ACHN (cell line): Measurements from ENCODE around the gene NYAP1.
A peak's percentile ranks its signal among the peaks of the same experiment; 100 is the strongest.

Experiments
- DNase-seq: peaks from one replicate; pipeline ENCODE4 v3.0.0-alpha.2; 2015
- in situ Hi-C: cut with HindIII; loops from 2 replicates; pipeline ENCODE4 v1.10.0; 2017; ENCODE audit warnings: low sequenced_read_pairs, low pct_ligation_motif_present, low pct_unique_long_range_greater_than_20kb

The NYAP1 gene

DNA sequence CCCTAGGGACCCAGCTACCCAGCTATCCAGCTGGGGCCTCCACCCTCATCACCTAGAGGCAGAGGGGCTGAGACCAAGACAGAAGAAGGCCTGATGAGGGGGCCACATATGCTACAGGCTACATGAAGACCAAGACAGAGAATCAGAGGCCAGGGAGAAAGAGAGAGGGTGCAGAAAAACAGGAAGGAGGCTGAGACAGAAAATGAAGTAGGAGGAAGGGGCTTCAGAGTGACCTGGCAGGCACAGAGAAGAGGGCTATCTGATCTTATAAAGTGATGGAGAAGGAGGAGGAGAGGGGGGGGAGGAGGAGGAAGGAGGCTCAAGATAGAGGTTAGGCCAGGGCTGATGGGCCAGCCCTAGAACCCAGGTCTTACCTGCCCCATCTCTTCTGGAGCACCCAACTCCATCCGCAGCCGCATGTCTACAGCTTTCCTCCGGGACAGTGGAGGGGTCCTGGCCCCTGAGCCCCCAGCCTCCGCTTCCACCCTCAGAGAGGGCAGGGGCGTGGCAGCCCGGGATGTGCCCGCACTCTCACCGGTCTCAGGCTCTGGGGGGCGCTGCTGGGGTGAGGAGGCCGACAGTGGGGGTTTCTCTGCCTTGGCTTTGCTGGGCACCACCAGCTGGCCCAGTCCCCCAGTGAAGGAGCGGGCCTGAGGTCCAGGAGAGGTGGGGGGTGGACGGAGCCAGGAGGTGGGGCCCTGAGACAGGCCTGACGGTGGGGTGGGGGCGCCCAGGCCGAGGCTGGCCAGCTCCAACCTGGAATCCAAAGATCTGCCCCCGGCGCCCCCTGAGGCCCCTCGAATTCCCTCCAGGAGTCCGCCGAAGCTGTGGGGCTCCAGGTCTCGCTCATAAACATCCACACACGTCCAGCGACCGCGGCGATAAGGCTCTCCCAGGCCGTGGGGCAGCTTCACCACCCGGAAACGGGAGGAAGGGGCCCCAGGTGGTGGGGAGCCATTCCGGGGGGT is 6.5 kb upstream of the NYAP1 start:
- DNase-seq = no peak
- in situ Hi-C loops = no loop called here

DNA sequence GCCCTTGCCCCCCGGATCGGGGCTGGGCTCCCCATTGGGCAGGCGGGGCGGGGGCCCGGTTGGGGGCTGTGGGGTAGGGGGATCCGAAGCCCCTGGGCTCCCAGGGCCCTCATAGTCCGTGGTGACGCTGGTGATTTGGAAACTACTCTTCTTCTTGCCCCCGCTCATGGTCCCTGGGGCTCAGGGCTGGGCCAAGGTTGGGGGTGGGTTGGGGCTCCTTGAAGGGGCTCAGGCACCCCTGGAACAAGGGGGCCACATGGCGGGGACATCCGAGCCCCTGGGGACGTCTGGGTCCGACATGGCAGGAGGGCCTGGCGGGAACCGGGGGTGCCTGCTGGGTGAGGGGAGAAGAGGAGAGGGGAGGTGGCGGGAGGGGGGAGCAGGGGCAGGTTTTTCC is 5.9 kb upstream of the NYAP1 start:
- in situ Hi-C loops = no loop called here
- DNase-seq = no peak

DNA sequence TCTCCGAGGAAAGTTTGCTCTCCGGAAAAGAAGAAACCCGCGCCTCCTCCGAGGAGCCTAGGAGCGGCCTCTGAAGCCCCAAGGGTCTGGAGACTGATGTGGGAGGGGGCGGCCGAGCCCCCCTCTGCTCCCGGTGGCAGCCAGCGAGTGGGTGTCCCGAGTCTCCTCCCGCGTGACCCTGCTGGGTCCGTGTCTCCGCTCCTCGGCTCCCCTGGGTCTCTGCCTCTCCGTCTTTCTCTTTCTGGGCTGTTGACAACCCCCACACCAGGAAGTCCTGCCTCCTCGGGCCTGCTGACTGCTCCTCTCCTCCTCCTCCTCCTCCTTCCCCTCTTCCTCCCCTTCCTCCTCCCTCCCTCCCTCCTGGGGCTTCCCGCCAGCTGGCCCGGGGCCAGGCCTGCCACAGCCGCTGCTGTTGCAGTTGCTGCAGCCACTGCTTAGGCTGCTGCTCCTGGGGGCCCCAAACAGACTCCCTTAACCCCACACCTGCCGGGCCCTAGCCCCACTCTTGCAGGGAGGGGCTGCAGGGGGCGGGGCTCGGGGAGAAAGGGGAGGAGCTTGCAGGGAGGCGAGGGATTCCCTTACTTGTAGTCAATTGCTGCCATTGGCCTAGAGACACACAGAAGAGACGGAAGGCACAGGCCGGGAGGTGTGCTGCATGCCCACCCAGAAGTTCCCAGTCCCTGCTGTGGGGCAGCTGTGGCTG is 4.6 kb upstream of the NYAP1 start, which contains the start of gene TSC22D4:
TSS of gene TSC22D4 (minus strand) at position 257 of the 703 bp plus-strand sequence. CDS start 1,176 bp downstream, outside the sequence.
- in situ Hi-C loops = no loop called here
- DNase-seq = peak; percentile 94

DNA sequence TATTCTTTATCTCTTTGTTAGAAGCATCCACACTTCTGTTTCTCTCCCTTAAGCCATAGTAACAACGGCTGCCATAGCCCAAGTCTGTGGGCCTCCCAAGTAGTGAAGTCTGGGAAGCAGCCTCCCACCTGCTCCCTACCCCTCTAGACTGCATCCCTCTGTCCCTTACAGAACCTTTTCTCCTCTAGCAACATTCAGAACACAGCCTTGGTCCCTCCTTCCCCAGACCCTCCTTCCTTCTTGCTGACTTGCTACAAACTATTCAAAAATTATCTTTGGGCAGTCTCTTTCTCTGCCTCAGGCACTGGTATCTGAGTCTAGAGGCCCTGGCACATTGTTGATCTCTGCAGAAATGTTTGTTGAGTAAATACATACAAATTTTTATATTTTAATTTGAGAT is 2.3 kb upstream of the NYAP1 start:
- in situ Hi-C loops = no loop called here
- DNase-seq = no peak

DNA sequence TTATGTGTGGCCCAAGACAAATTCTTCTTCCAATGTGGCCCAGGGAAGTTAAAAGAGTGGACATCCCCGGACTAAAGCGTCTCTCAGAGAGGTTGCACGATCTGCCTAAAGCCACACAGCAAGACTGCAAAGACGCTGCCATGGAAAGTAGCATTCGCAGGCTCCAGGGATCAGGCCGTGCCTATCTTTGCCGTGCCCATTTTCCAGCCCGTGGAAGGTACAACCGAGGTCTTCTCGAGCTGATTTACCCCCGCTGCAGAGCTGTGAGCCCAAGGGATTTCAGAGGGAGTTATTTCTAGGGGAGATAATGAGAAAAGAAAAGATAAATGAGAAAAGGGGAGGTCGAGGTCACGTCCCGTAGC is 1.0 kb upstream of the NYAP1 start:
- DNase-seq = peak; percentile 8
- in situ Hi-C loops = no loop called here

DNA sequence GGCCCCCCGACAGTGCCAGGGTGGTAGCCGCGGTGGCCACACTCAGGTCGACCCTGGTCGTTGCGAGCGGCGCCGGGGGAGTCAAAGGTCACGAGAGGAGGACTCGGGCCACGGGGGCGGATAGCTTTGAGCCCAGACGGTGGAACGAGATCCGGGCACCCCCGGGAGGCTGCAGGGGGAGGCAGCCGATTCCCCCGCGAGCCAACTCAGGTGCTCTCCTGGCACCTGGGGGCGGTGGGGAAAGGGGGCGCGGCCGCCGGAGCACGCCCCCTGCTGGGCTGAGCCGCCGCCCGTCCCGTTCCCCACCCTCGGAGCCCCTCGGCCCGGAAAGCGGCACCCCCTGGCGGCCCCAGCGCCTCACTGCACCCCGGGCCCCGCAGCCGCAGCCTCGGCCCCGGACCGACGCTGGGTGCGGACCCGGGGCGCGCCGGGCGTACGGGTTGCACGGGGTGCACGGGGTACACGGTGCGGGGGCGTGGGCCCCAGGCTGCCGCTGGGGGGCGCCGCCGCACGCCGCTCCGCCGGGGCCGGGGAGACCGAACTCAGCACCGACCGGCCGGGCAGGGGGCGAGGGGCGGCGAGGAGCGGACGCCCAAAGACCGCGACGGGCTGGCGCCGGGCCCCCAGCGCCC is 521 bp upstream of the NYAP1 start:
- peak; percentile 78 for DNase-seq
- in situ Hi-C loops = no loop called here

DNA sequence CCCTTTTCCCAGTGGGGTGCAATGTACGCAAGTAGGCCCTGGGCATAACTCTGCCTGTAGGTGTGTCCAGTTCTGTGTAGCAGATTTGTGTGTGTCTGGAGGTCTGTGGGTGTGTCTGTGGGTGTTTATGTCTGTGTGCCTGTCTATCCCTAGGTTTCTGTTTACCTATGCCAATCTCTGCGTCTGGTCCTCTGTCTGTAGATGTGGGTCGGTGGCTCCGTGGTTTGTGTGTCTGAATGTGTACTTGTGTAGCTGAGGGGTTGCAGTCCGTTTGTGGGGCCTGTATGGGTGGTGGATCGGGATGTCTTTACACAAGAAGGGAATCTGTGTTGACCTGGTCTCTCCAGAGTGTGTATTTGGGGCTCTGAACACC is 932 bp downstream of the NYAP1 start:
- no peak for DNase-seq
- in situ Hi-C loops = no loop called here

DNA sequence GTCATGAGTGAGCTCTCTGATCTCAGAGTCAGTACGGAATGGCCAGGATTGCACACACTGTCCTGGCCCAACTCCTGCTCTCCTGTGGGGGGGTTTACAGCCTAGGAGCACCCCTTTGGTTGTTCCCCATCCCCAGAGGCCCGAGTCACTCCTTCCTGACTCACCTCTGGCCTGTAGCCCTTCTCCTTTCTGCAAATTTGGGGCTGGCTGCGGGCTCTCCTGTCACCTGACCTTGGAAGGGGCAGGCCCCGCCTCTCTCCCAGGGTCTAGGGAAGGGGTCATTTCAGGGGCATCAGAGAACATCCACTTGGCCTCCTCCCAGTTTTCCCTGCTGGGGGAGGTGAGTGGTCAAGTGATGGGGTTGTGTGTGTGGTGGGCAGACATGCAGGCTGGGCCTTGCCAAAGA is 1.7 kb downstream of the NYAP1 start:
- in situ Hi-C loops = no loop called here
- DNase-seq = no peak

DNA sequence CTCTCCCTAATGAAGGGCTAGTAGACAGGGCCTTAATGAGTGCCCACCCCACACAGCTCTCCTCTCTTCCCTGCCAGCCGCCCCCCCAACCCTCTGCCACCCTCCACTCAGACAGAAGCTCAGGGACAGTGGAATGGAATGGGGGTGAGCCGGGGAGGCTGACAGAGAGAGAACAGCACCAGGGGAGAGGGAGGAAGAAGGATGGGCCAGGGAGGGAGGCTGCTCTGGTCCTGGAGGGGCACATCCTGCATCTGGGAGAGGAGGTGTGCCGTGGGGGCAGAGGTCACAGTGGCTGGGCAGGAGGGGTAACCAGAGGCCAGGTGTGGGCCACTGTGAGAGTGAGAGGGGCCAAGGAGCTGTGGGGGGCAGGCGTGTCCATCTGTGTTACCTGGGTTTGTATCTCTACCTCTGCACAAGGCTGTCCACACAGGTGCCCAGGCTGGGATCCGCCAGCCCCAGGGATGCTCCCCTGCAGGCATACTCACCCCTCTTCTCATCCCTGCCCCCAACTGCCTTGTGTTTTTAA is 2.4 kb downstream of the NYAP1 start:
- in situ Hi-C loops = no loop called here
- DNase-seq = no peak

DNA sequence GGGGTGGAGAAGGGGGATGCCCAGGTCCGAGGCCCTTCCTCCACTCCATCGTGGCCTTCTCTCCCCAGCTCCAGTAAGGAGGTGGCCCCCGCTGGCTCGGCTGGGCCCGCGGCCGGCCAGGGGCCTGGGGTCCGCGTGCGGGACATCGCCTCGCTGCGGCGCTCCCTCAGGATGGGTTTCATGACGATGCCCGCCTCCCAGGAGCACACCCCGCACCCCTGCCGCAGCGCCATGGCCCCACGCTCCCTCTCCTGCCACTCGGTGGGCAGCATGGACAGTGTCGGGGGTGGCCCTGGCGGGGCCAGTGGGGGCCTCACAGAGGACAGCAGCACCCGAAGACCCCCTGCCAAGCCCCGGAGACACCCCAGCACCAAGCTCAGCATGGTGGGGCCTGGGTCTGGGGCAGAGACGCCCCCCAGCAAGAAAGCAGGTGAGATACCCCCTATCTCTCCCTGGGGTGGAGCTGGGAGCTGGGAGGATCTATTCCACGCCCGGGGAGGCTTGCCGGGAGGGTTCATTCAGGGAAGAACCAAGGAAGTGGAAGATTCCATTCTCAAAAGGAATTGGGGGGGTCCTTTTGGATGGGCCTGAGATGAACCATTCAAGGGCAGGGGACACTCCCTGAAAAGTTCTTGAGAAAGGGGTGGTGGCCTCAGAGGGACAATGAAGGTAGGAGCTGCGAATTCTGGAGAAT is 3.2 kb downstream of the NYAP1 start:
- in situ Hi-C loops = no loop called here
- DNase-seq = peak; percentile 32

DNA sequence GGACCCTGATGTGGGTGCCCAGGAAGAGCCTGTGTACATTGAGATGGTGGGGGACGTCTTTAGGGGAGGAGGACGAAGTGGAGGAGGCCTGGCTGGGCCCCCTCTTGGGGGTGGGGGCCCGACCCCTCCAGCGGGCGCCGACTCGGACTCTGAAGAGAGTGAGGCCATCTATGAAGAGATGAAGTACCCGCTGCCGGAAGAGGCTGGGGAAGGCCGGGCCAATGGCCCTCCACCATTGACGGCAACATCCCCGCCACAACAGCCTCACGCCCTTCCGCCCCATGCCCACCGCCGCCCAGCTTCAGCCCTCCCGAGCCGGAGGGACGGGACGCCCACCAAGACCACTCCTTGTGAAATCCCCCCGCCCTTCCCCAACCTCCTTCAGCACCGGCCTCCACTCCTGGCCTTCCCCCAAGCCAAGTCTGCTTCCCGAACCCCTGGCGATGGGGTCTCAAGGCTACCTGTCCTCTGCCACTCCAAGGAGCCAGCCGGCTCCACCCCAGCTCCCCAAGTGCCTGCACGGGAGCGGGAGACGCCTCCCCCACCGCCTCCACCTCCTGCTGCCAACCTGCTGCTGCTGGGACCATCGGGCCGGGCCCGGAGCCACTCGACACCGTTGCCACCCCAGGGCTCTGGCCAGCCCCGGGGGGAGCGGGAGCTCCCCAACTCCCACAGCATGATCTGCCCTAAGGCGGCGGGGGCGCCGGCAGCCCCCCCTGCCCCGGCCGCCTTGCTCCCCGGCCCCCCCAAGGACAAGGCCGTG is 4.8 kb downstream of the NYAP1 start:
- in situ Hi-C loops = no loop called here
- no peak for DNase-seq

DNA sequence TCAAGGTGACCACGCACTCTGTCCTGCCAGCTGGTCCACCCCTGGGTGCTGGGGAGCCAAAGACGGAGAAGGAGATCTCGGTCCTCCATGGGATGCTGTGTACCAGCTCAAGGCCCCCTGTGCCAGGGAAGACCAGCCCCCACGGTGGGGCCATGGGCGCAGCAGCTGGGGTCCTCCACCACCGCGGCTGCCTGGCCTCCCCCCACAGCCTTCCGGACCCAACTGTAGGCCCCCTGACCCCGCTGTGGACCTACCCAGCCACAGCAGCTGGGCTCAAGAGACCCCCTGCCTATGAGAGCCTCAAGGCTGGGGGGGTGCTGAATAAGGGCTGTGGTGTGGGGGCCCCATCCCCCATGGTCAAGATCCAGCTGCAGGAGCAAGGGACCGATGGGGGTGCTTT is 5.4 kb downstream of the NYAP1 start:
- in situ Hi-C loops = no loop called here
- DNase-seq = no peak

DNA sequence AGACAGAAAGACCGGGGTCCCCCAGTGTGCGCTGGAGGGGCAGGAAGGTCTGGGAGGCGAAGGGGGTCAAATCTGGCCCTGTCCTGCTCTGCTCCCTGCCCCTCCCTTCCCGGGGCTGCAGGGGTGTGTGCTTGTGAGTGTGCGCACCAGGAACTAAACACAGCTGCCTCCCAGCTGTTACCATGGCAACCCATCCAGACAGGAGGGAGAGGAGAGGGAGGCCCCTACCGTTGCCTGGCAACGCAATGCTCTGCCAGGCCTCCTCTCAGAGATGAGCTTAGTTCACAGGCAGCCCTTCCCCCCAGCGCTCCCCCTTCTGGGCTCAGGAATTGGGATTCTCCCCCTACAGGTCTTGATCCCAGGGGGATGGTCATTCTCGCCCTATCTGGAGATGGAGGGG is 6.1 kb downstream of the NYAP1 start:
- in situ Hi-C loops = no loop called here
- peak; percentile 46 for DNase-seq

DNA sequence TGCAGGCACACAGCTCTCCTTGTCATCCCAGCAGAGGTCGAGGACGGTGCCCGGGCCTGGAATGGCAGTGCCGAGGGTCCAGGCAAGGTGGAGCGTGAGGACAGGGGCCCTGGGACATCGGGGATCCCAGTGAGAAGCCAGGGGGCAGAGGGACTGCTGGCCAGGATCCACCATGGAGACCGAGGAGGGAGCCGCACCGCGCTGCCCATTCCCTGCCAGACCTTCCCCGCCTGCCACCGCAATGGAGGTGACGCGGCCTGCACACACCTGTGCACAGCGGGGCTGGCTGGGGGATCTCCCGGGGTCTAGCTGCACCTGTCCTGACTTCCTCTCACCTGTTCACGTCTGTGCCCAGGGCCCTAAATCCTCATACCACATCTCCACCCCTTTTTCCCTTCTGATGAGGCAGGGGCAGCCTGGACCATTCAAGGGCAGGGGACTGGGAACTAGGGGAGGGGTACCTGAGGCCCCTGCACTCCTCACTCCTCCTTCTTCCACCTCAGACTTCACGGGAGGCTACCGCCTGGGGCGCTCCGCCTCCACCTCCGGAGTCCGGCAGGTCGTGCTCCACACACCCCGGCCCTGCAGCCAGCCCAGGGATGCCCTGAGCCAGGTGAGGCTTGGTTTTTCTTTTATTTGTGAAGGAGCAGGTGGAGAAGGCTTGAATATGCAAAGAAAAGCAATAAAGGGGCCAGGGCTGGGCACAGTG is 6.9 kb downstream of the NYAP1 start:
- no peak for DNase-seq
- in situ Hi-C loops = no loop called here

DNA sequence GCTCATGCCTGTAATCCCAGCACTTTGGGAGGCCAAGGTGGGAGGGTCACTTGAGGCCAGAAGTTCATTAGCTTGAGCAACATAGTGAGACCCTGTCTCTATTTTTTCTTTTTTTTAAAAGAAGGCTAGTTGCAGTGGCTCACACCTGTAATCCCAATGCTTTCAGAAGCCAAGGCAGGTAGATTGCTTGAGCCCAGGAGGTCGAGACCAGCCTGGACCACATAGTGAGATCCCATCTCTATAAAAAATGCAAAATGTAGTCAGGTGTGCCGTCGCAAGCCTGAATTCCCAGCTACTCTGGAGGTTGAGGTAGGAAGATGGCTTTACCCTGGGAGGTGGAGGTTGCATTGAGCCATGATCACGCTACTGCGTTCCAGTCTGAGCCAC is 7.5 kb downstream of the NYAP1 start:
- in situ Hi-C loops = no loop called here
- DNase-seq = no peak

DNA sequence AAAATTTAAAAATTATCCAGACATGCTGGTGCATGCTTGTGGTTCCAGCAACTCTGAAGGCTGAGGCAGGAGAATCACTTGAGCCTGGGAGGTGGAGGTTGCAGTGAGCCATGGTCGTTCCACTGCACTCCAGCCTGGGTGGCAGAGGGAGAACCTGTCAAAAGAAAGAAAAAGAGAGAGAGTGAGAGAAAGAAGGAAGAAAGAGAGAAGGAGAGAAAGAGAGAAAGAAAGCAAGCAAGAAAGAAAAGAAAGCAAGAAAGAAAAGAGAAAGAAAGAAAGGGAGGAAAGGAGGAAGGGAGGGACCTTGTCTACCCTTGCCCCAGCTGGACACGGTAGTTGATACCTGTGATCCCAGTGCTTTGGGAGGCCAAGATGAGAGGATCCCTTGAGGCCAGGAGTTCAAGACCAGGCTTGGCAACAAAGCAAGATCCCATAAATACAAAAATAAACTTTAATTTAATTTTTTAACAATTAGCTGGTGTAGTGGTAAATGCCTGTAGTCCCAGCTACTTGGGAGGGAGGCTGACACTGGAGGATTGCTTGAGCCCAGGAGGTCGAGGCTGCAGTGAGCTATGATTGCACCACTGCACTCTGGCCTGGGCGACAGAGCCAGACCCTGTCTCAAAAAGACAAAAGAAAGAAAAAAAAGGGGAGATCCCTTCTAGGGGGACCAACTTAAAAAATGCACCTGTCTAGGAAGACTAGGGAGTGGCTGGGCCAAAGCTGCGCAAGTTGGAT is 9.2 kb downstream of the NYAP1 start:
- in situ Hi-C loops = no loop called here

More for the DNA sequence above, 9.2 kb downstream of the NYAP1 start:
- DNase-seq = no peak
